Type B pancreatic cell (in vitro differentiated cells): ENCODE data around the gene RAB8B. TPM values are rescaled to one million over a fixed set of nuclear protein-coding genes. Genes with fewer than 3 reads are reported as not detected.
A peak's percentile ranks its signal among the peaks of the same experiment; 100 is the strongest.

Experiments
- DNase-seq: peaks from one replicate; pipeline ENCODE4 v3.0.0; 2021; ENCODE audit warnings: mixed read lengths; ENCODE audit not compliant: unreplicated experiment; ENCODE audit errors: extremely low spot score
- H3K27ac Mint-ChIP-seq: 2 replicates; pipeline ENCODE4 v1.8.0; 2021; ENCODE audit warnings: mild to moderate bottlenecking, mixed read lengths
- H3K27me3 Mint-ChIP-seq: 2 replicates; pipeline ENCODE4 v1.8.0; 2021; ENCODE audit warnings: mixed read lengths
- H3K36me3 Mint-ChIP-seq: 2 replicates; pipeline ENCODE4 v1.8.0; 2021; ENCODE audit warnings: mixed read lengths
- H3K4me1 Mint-ChIP-seq: one replicate; pipeline ENCODE4 v1.8.0; 2021; ENCODE audit warnings: mixed read lengths; ENCODE audit not compliant: unreplicated experiment
- H3K4me3 Mint-ChIP-seq: 2 replicates; pipeline ENCODE4 v1.8.0; 2021; ENCODE audit warnings: mild to moderate bottlenecking, mixed read lengths
- H3K9me3 Mint-ChIP-seq: 2 replicates; pipeline ENCODE4 v1.8.0; 2021; ENCODE audit warnings: mixed read lengths
- CTCF ChIP-seq: fragments of 200-600 bp; sonication (generic); conservative IDR thresholded peaks from 2 replicates; pipeline ENCODE4 v1.5.0; 2021; ENCODE audit warnings: antibody characterized with exemption, mild to moderate bottlenecking
- total RNA-seq: library from RNA; stranded (reverse); gene quantifications from 2 replicates; pipeline ENCODE4 v1.2.1, GENCODE V29; 2021; ENCODE audit warnings: low replicate concordance

Gene RAB8B
- total RNA-seq, 1 donor from 2014 or later = 36.8 TPM

- Mint-ChIP-seq H3K27me3 (no peaks in the 10 kb centered on the region), H3K36me3 (peaks cover 27% of the 10 kb centered on the region), H3K27ac (peak overlapping the region; percentile 74), H3K9me3 (no peaks in the 10 kb centered on the region), H3K4me3 (peak overlapping the region; percentile 99), H3K4me1 (peaks cover 5% of the 10 kb centered on the region)
- no peak for DNase-seq
- no peak for TF ChIP-seq CTCF
Measured at GRCh38 chr15:63155486-63155885, 33.9 kb upstream of the RAB8B start.

GRCh38 chr15:63156086-63156710, 33.2 kb upstream of the RAB8B start:
- Mint-ChIP-seq H3K9me3 (no peaks in the 10 kb centered on the region), H3K36me3 (peaks cover 27% of the 10 kb centered on the region), H3K4me1 (peaks cover 5% of the 10 kb centered on the region), H3K27me3 (no peaks in the 10 kb centered on the region), H3K4me3 (peak overlapping the region; percentile 99), H3K27ac (peak overlapping the region; percentile 100)
- peak; percentile 20 for TF ChIP-seq CTCF
- DNase-seq = no peak

GRCh38 chr15:63156755-63157117, 32.7 kb upstream of the RAB8B start:
- peak overlapping the region; percentile 100 for H3K27ac Mint-ChIP-seq
- no peak for DNase-seq
- no peaks in the 10 kb centered on the region for H3K27me3 Mint-ChIP-seq
- H3K4me1 Mint-ChIP-seq = peaks cover 5% of the 10 kb centered on the region
- H3K36me3 Mint-ChIP-seq = peaks cover 22% of the 10 kb centered on the region
- no peak for TF ChIP-seq CTCF
- no peaks in the 10 kb centered on the region for H3K9me3 Mint-ChIP-seq
- peak overlapping the region; percentile 99 for H3K4me3 Mint-ChIP-seq

- H3K36me3 Mint-ChIP-seq = peaks cover 22% of the 10 kb centered on the region
- H3K27me3 Mint-ChIP-seq = no peaks in the 10 kb centered on the region
- peak; percentile 89 for DNase-seq
- peak within 1 kb of the TSS; percentile 99 for H3K4me3 Mint-ChIP-seq
- peaks cover 5% of the 10 kb centered on the region for H3K4me1 Mint-ChIP-seq
- H3K27ac Mint-ChIP-seq = peak within 1 kb of the TSS; percentile 100
- H3K9me3 Mint-ChIP-seq = no peaks in the 10 kb centered on the region
- TF ChIP-seq CTCF = no peak
Measured at GRCh38 chr15:63157118-63157843, 32.1 kb upstream of the RAB8B start, which contains the start of gene RPS27L. Gene RPS27L, minus strand, starts transcription at chr15:63157477. Its CDS starts 72 bp downstream, at chr15:63157405.

GRCh38 chr15:63157891-63158431, 31.4 kb upstream of the RAB8B start:
- H3K36me3 Mint-ChIP-seq = peaks cover 16% of the 10 kb centered on the region

More at GRCh38 chr15:63157891-63158431, 31.4 kb upstream of the RAB8B start:
- TF ChIP-seq CTCF = peak; percentile 40
- H3K4me1 Mint-ChIP-seq = peaks cover 5% of the 10 kb centered on the region
- H3K27ac Mint-ChIP-seq = peak overlapping the region; percentile 100
- no peaks in the 10 kb centered on the region for H3K27me3 Mint-ChIP-seq
- H3K9me3 Mint-ChIP-seq = no peaks in the 10 kb centered on the region
- peak overlapping the region; percentile 94 for H3K4me3 Mint-ChIP-seq
- no peak for DNase-seq
